GM19463 (cell line): ENCODE data around the gene IL37.
"Not testable (repeated sequence)": the region's sequence is repeated elsewhere in the genome, so short reads cannot be mapped to it uniquely, and the experiment has no call there.

Experiments
- ATAC-seq: cut with Tn5 transposase; IDR thresholded peaks from one replicate; pipeline ENCODE4 v1.9.1; 2021; ENCODE audit warnings: mild to moderate bottlenecking, moderate library complexity; ENCODE audit not compliant: unreplicated experiment

IL37 gene

GRCh38 chr2:112920923-112921532 is 10.1 kb downstream of the IL37 start:
- ATAC-seq, result no peak

GRCh38 chr2:112921982-112922381 is 11.0 kb downstream of the IL37 start:
- ATAC-seq, result no peak

- no peak for ATAC-seq
These were observed 12.4 kb downstream of the IL37 start for GRCh38 chr2:112923237-112923966.

GRCh38 chr2:112923967-112924338 is 13.0 kb downstream of the IL37 start:
- no peak for ATAC-seq

GRCh38 chr2:112924360-112924759 is 13.4 kb downstream of the IL37 start:
- ATAC-seq, result no peak

- ATAC-seq, result no peak
These were observed 13.9 kb downstream of the IL37 start for GRCh38 chr2:112924821-112925220.

GRCh38 chr2:112926707-112927106 is 15.7 kb downstream of the IL37 start:
- no peak for ATAC-seq

GRCh38 chr2:112927745-112928144 is 16.8 kb downstream of the IL37 start:
- ATAC-seq, result no peak

- ATAC-seq, result no peak
These were observed 22.3 kb downstream of the IL37 start for GRCh38 chr2:112933261-112933660.

- ATAC-seq, result not testable (repeated sequence)
These were observed 23.2 kb downstream of the IL37 start for GRCh38 chr2:112934117-112934516.

- no peak for ATAC-seq
These were observed 25.9 kb downstream of the IL37 start for GRCh38 chr2:112936927-112937232.

- ATAC-seq, result no peak
These were observed 27.9 kb downstream of the IL37 start for GRCh38 chr2:112938904-112939303.

- ATAC-seq, result no peak
These were observed 28.5 kb downstream of the IL37 start for GRCh38 chr2:112939425-112939824.

GRCh38 chr2:112940859-112941625 is 30.1 kb downstream of the IL37 start:
- no peak for ATAC-seq

GRCh38 chr2:112941753-112942653 is 31.0 kb downstream of the IL37 start:
- ATAC-seq, result peak; percentile 76

- no peak for ATAC-seq
These were observed 31.7 kb downstream of the IL37 start for GRCh38 chr2:112942654-112943002.

- no peak for ATAC-seq
These were observed 34.0 kb downstream of the IL37 start for GRCh38 chr2:112944971-112945370.

GRCh38 chr2:112946086-112946485 is 35.1 kb downstream of the IL37 start:
- no peak for ATAC-seq

GRCh38 chr2:112947374-112947773 is 36.4 kb downstream of the IL37 start:
- ATAC-seq, result no peak

- no peak for ATAC-seq
These were observed 38.5 kb downstream of the IL37 start for GRCh38 chr2:112949456-112949855.

GRCh38 chr2:112954364-112954763 is 43.4 kb downstream of the IL37 start:
- ATAC-seq, result no peak
